ENCODE results near the gene STIP1. TPM values are rescaled to one million over a fixed set of nuclear protein-coding genes. Genes with fewer than 3 reads are reported as not detected.

Gene STIP1
- total and polyA plus RNA-seq, 9 of the 15 experiments (the other 6 are each of a cell fraction or from before 2014, with no cell fraction given) = 58.1 to 465 (median 346) TPM

DNA sequence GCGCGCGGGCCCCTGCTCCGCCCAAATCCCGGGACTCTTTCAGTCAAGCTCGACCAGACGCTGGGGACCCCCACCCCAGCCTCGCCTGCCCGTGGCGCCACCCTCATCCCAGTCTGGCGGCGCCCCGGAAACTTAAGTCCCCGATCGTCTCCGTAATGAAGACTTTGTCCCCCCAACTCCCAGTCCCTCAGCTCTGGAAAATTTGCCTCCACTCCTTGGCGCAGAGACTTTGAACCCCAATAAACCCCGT is 65.7 kb downstream of the STIP1 start (continued):
- TF ChIP-seq, protein P1, sequence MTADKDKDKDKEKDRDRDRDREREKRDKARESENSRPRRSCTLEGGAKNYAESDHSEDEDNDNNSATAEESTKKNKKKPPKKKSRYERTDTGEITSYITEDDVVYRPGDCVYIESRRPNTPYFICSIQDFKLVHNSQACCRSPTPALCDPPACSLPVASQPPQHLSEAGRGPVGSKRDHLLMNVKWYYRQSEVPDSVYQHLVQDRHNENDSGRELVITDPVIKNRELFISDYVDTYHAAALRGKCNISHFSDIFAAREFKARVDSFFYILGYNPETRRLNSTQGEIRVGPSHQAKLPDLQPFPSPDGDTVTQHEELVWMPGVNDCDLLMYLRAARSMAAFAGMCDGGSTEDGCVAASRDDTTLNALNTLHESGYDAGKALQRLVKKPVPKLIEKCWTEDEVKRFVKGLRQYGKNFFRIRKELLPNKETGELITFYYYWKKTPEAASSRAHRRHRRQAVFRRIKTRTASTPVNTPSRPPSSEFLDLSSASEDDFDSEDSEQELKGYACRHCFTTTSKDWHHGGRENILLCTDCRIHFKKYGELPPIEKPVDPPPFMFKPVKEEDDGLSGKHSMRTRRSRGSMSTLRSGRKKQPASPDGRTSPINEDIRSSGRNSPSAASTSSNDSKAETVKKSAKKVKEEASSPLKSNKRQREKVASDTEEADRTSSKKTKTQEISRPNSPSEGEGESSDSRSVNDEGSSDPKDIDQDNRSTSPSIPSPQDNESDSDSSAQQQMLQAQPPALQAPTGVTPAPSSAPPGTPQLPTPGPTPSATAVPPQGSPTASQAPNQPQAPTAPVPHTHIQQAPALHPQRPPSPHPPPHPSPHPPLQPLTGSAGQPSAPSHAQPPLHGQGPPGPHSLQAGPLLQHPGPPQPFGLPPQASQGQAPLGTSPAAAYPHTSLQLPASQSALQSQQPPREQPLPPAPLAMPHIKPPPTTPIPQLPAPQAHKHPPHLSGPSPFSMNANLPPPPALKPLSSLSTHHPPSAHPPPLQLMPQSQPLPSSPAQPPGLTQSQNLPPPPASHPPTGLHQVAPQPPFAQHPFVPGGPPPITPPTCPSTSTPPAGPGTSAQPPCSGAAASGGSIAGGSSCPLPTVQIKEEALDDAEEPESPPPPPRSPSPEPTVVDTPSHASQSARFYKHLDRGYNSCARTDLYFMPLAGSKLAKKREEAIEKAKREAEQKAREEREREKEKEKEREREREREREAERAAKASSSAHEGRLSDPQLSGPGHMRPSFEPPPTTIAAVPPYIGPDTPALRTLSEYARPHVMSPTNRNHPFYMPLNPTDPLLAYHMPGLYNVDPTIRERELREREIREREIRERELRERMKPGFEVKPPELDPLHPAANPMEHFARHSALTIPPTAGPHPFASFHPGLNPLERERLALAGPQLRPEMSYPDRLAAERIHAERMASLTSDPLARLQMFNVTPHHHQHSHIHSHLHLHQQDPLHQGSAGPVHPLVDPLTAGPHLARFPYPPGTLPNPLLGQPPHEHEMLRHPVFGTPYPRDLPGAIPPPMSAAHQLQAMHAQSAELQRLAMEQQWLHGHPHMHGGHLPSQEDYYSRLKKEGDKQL (CRISPR knock-in tag; IDR thresholded peaks at IDR 0.05; ENCODE audit: borderline replicate concordance) = no peak
- no peak for TF ChIP-seq ETV6 (IDR thresholded peaks at IDR 0.05; ENCODE audit: borderline replicate concordance in 1 of 2, low read depth in 2 of 2, low read length in 1 of 2)
- no peak for TF ChIP-seq ETV6 (CRISPR knock-in tag; IDR thresholded peaks at IDR 0.05; ENCODE audit: borderline replicate concordance)
- no peak for TF ChIP-seq MECOM (CRISPR knock-in tag; IDR thresholded peaks at IDR 0.05)
- TF ChIP-seq, protein P2, sequence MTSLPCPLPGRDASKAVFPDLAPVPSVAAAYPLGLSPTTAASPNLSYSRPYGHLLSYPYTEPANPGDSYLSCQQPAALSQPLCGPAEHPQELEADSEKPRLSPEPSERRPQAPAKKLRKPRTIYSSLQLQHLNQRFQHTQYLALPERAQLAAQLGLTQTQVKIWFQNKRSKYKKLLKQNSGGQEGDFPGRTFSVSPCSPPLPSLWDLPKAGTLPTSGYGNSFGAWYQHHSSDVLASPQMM (CRISPR knock-in tag; IDR thresholded peaks at IDR 0.05) = no peak
- TF ChIP-seq ZNF12 (CRISPR knock-in tag; IDR thresholded peaks at IDR 0.05) = no peak
- no peak for TF ChIP-seq SP2 (IDR thresholded peaks at IDR 0.05; ENCODE audit: extremely low read depth, low read depth, low read length, poor library complexity, severe bottlenecking)
- TF ChIP-seq ZNF175 (CRISPR knock-in tag; IDR thresholded peaks at IDR 0.05; ENCODE audit: low read depth) = no peak
- TF ChIP-seq CBX8 (IDR thresholded peaks at IDR 0.05; ENCODE audit: borderline replicate concordance, extremely low read depth, low read depth, low read length, poor library complexity, severe bottlenecking) = no peak
- 0 out of 2 replicates have a peak, but pooled peaks have one; percentile 7 for TF ChIP-seq HMGXB4 (CRISPR knock-in tag; IDR thresholded peaks at IDR 0.05)
- TF ChIP-seq HES1 (IDR thresholded peaks at IDR 0.05; ENCODE audit: low read depth) = no peak
- TF ChIP-seq, protein P3, sequence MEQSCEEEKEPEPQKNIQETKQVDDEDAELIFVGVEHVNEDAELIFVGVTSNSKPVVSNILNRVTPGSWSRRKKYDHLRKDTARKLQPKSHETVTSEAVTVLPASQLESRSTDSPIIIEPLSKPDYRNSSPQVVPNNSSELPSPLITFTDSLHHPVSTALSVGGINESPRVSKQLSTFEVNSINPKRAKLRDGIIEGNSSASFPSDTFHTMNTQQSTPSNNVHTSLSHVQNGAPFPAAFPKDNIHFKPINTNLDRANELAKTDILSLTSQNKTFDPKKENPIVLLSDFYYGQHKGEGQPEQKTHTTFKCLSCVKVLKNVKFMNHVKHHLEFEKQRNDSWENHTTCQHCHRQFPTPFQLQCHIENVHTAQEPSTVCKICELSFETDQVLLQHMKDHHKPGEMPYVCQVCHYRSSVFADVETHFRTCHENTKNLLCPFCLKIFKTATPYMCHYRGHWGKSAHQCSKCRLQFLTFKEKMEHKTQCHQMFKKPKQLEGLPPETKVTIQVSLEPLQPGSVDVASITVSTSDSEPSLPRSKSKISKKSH (CRISPR knock-in tag; IDR thresholded peaks at IDR 0.05) = no peak
- TF ChIP-seq KDM4B (IDR thresholded peaks at IDR 0.05; ENCODE audit: borderline replicate concordance in 2 of 2, low read depth in 1 of 2) = no peak
- 0 out of 2 replicates have a peak, but pooled peaks have one; percentile 10 for TF ChIP-seq SMARCE1 (IDR thresholded peaks at IDR 0.05)
